ENCODE measurements around the gene RYR1.

DNA sequence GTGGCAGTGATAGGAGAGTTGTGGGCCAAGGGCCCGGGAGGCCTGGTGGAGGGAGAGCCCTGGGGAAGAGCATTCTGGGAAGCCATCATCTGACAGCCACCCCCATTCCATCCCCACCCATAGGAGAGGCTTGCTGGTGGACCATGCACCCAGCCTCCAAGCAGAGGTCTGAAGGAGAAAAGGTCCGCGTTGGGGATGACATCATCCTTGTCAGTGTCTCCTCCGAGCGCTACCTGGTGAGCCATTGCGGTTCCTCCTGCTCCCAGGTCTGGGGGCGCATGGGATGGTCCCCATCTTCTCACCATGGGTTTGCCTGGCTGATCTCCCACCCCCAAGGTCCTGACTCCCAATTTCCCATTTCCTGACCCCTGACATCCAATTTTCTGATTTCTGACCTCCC is 10.5 kb downstream of the RYR1 start:
- TF ChIP-seq, protein P1, sequence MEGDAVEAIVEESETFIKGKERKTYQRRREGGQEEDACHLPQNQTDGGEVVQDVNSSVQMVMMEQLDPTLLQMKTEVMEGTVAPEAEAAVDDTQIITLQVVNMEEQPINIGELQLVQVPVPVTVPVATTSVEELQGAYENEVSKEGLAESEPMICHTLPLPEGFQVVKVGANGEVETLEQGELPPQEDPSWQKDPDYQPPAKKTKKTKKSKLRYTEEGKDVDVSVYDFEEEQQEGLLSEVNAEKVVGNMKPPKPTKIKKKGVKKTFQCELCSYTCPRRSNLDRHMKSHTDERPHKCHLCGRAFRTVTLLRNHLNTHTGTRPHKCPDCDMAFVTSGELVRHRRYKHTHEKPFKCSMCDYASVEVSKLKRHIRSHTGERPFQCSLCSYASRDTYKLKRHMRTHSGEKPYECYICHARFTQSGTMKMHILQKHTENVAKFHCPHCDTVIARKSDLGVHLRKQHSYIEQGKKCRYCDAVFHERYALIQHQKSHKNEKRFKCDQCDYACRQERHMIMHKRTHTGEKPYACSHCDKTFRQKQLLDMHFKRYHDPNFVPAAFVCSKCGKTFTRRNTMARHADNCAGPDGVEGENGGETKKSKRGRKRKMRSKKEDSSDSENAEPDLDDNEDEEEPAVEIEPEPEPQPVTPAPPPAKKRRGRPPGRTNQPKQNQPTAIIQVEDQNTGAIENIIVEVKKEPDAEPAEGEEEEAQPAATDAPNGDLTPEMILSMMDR (IDR thresholded peaks at IDR 0.05; ENCODE audit: low read depth, low read length), result no peak
- no peak for TF ChIP-seq POLR2A (IDR thresholded peaks at IDR 0.05; ENCODE audit: extremely low read depth, insufficient read length)
- TF ChIP-seq, protein P2, sequence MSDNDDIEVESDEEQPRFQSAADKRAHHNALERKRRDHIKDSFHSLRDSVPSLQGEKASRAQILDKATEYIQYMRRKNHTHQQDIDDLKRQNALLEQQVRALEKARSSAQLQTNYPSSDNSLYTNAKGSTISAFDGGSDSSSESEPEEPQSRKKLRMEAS (IDR thresholded peaks at IDR 0.05; ENCODE audit: low read depth, low read length), result no peak
